Endothelial cell of umbilical vein (primary cell): ENCODE data around the gene CYBRD1. TPM values are rescaled to one million over a fixed set of nuclear protein-coding genes. Genes with fewer than 3 reads are reported as not detected.

Source experiments
- BruUV-seq: library from RNA; stranded (reverse); fragments of 400-500 nt; replicated peaks from 2 replicates; lab custom pipeline; 2021; lab: Mats Ljungman, UMichigan
- CTCF ChIA-PET: fragments of 300-600, 350-600 bp; sonication (Branson Sonifier 250); formaldehyde crosslinking; loops from one replicate; lab custom pipeline; 2021; ENCODE audit warnings: antibody characterized with exemption, inconsistent platforms; lab: Charles Lee
- POLR2A ChIA-PET: fragments of 300-600, 350-600 bp; sonication (Branson Sonifier 250); formaldehyde crosslinking; loops from one replicate; lab custom pipeline; 2021; ENCODE audit warnings: antibody characterized with exemption, inconsistent platforms; lab: Charles Lee
- DNase-seq: peaks from one replicate; pipeline ENCODE4 v3.0.0-alpha.2; 2011; ENCODE audit warnings: low read depth, low spot score
- FAIRE-seq: peaks from 2 replicates; lab custom pipeline; 2011; peaks lifted over from hg19 to GRCh38; lab: Jason Lieb, UNC
- H2AFZ ChIP-seq: 2 replicates; pipeline ENCODE4 v1.6.0; 2012; ENCODE audit warnings: low read depth, low read length, control low read depth, inconsistent platforms
- H3K27ac ChIP-seq: 2 replicates; pipeline ENCODE4 v1.5.1; 2011; ENCODE audit warnings: low read depth, mild to moderate bottlenecking, control low read depth, low read length, moderate library complexity; ENCODE audit not compliant: insufficient read depth
- H3K27me3 ChIP-seq, 2 experiments: 2 replicates each; pipeline versions ENCODE4 v1.6.0 to v1.6.1; 2011; ENCODE audit warnings: low read length in 2 of 2, mixed read lengths in 1 of 2; ENCODE audit not compliant: control insufficient read depth in 2 of 2, insufficient read depth in 2 of 2
- H3K36me3 ChIP-seq, 2 experiments: 2 replicates in 1 of 2; 3 replicates in 1 of 2; pipeline ENCODE4 v1.5.1; 2011; ENCODE audit warnings: low read length in 2 of 2, mild to moderate bottlenecking in 1 of 2, moderate library complexity in 1 of 2; ENCODE audit not compliant: control insufficient read depth in 2 of 2, insufficient read depth in 2 of 2; ENCODE audit errors: extremely low read depth in 1 of 2
- H3K4me1 ChIP-seq: 3 replicates; pipeline ENCODE4 v1.5.1; 2011; ENCODE audit warnings: mild to moderate bottlenecking, low read length; ENCODE audit not compliant: control insufficient read depth, insufficient read depth; ENCODE audit errors: extremely low read depth
- H3K4me2 ChIP-seq: 2 replicates; pipeline ENCODE4 v1.6.1; 2011; ENCODE audit warnings: low read length, control low read depth, mixed read lengths; ENCODE audit not compliant: insufficient read depth
- H3K4me3 ChIP-seq, 3 experiments: fragments of 200-600 bp in 1 of 3; sonication (generic), shearing (Covaris generic) in 1 of 3; replicated peaks in 1 of 3; 2 replicates each; pipeline ENCODE4 v1.5.1; 2011 to 2016; ENCODE audit warnings: control low read depth in 3 of 3, low read length in 3 of 3, mild to moderate bottlenecking in 2 of 3, inconsistent platforms in 1 of 3, low read depth in 1 of 3, moderate library complexity in 1 of 3; ENCODE audit not compliant: insufficient read depth in 1 of 3
- H3K79me2 ChIP-seq: 2 replicates; pipeline ENCODE4 v1.6.0; 2012; ENCODE audit warnings: low read length, inconsistent platforms; ENCODE audit not compliant: control insufficient read depth, insufficient read depth
- H3K9ac ChIP-seq: replicated peaks from 2 replicates; pipeline ENCODE3; 2011; ENCODE audit warnings: low read length, control low read depth; ENCODE audit not compliant: insufficient read depth; ENCODE audit errors: extremely low read depth
- H3K9me1 ChIP-seq: replicated peaks from 3 replicates; pipeline ENCODE4 v1.6.0; 2011; ENCODE audit warnings: mild to moderate bottlenecking, low read length; ENCODE audit not compliant: control insufficient read depth, insufficient read depth; ENCODE audit errors: extremely low read depth
- H3K9me3 ChIP-seq: replicated peaks from 2 replicates; pipeline ENCODE4 v1.5.1; 2012; ENCODE audit warnings: low read length, inconsistent platforms; ENCODE audit not compliant: control insufficient read depth, insufficient read depth
- H4K20me1 ChIP-seq: replicated peaks from 2 replicates; pipeline ENCODE3; 2011; ENCODE audit warnings: mild to moderate bottlenecking, low read length; ENCODE audit not compliant: control insufficient read depth, insufficient read depth; ENCODE audit errors: extremely low read depth
- CTCF ChIP-seq, 2 donors: IDR thresholded peaks; 1 replicate in 1 of 2; 2 replicates in 1 of 2; pipeline ENCODE4 v1.5.1; 2011; ENCODE audit warnings: low read length in 2 of 2, mild to moderate bottlenecking in 2 of 2, moderate library complexity in 2 of 2, control low read depth in 1 of 2, inconsistent platforms in 1 of 2, low read depth in 1 of 2; ENCODE audit not compliant: insufficient read depth in 1 of 2; ENCODE audit errors: extremely low read depth in 1 of 2
- EZH2 ChIP-seq: IDR thresholded peaks from 2 replicates; pipeline ENCODE4 v1.6.1; 2012; ENCODE audit warnings: borderline replicate concordance, low read depth, mild to moderate bottlenecking, moderate library complexity, low read length, inconsistent platforms; ENCODE audit not compliant: severe bottlenecking
- FOS ChIP-seq: IDR thresholded peaks from 2 replicates; pipeline ENCODE4 v1.6.1; 2011; ENCODE audit warnings: mild to moderate bottlenecking, low read length, moderate library complexity, borderline replicate concordance; ENCODE audit not compliant: insufficient read depth
- GATA2 ChIP-seq: IDR thresholded peaks from 2 replicates; pipeline ENCODE4 v1.7.0; 2011; ENCODE audit warnings: low read depth, mild to moderate bottlenecking, moderate library complexity, mixed read lengths, low read length; ENCODE audit not compliant: insufficient read length, insufficient read depth
- JUN ChIP-seq: IDR thresholded peaks from 2 replicates; pipeline ENCODE4 v1.6.1; 2011; ENCODE audit warnings: borderline replicate concordance, low read depth; ENCODE audit not compliant: insufficient read length, insufficient read depth
- MAX ChIP-seq: IDR thresholded peaks from 2 replicates; pipeline ENCODE4 v1.6.1; 2011; ENCODE audit not compliant: insufficient read depth, insufficient read length
- MYC ChIP-seq: IDR thresholded peaks from one replicate; pipeline ENCODE4 v1.6.1; 2011; ENCODE audit warnings: mild to moderate bottlenecking, low read depth, low read length
- POLR2A ChIP-seq: IDR thresholded peaks from 2 replicates; pipeline ENCODE4 v1.6.1; 2012; ENCODE audit warnings: low read depth, mild to moderate bottlenecking, control low read depth, low read length
- POLR2AphosphoS5 ChIP-seq: IDR thresholded peaks from 2 replicates; pipeline ENCODE4 v1.6.1; 2012; ENCODE audit warnings: low read depth, mild to moderate bottlenecking, control low read depth, low read length, moderate library complexity; ENCODE audit not compliant: insufficient read depth
- dilution Hi-C: fragments of 300-500 bp; cut with MboI; formaldehyde crosslinking; loops from one replicate; pipeline ENCODE4 v1.15.0; 2019; ENCODE audit warnings: low sequenced_read_pairs; ENCODE audit not compliant: extremely low pct_ligation_motif_present
- intact Hi-C: fragments of 100-400 bp; cut with micrococcal nuclease; formaldehyde crosslinking; loops from one replicate; pipeline ENCODE4 v1.10.0; 2022
- polyA plus RNA-seq, 4 experiments: library from polyadenylated mRNA; depleted of rRNA in 3 of 4; stranded (reverse) in 3 of 4; unstranded in 1 of 4; fragments of >200 nt; gene quantifications; 2 replicates each; pipeline versions ENCODE4 v1.2.1 to v1.2.3, GENCODE V29; 2011 to 2012; ENCODE audit warnings: missing spikeins in 1 of 4
- total RNA-seq: library from RNA; stranded (reverse); gene quantifications from 2 replicates; pipeline ENCODE4 v1.2.3, GENCODE V29; 2021

The CYBRD1 gene
- total and polyA plus RNA-seq, 2 donors (not counting 3 experiments of a cell fraction or from before 2014, with no cell fraction given) = 23.1 to 24.8 TPM

GRCh38 chr2:171587132-171587531, 64.9 kb downstream of the CYBRD1 start:
- no peak overlapping the region for H3K4me2 ChIP-seq
- H3K4me1 ChIP-seq = no peaks in the 10 kb centered on the region
- H3K4me3 ChIP-seq = no peak overlapping the region
- H2AFZ ChIP-seq = no peak overlapping the region
- FAIRE-seq (no peak), DNase-seq (no peak)
- H3K27ac ChIP-seq = no peak overlapping the region
- ChIA-PET POLR2A (no interaction called here), CTCF (interaction anchor here (0.7 to 2.1 kb wide), 3 partner anchors 9 to 540 kb away, joined by 3 to 20 read pairs (median 4); no protein-coding TSS in a partner anchor)
- H3K9me3 ChIP-seq = no peaks in the 10 kb centered on the region
- dilution Hi-C loops (no loop called here), intact Hi-C loops (no loop called here)
- H3K36me3 ChIP-seq = no peaks in the 10 kb centered on the region
- no peaks in the 10 kb centered on the region for H3K79me2 ChIP-seq
- no peaks in the 10 kb centered on the region for H3K9me1 ChIP-seq
- no peak overlapping the region for H3K9ac ChIP-seq
- TF ChIP-seq EZH2 = no peak
- TF ChIP-seq POLR2AphosphoS5 = no peak
- no peak for TF ChIP-seq FOS
- TF ChIP-seq MYC = no peak
- TF ChIP-seq GATA2 = no peak
- no peak for TF ChIP-seq POLR2A
- no peak for TF ChIP-seq JUN
- no peak for TF ChIP-seq CTCF (IDR thresholded peaks at IDR 0.05; ENCODE audit: extremely low read depth in 1 of 2, insufficient read depth in 1 of 2, low read depth in 1 of 2, low read length in 2 of 2)
- TF ChIP-seq MAX = no peak
- peaks cover 11 to 13% of the 10 kb centered on the region in 2 experiments for H3K27me3 ChIP-seq
- no TSS peak for BruUV-seq
- no peaks in the 10 kb centered on the region for H4K20me1 ChIP-seq
